Endothelial cell of umbilical vein (primary cell): ENCODE results near the gene LRAT. TPM values are rescaled to one million over a fixed set of nuclear protein-coding genes. Genes with fewer than 3 reads are reported as not detected.

ENCODE experiments used
- BruUV-seq: library from RNA; stranded (reverse); fragments of 400-500 nt; replicated peaks from 2 replicates; lab custom pipeline; 2021; lab: Mats Ljungman, UMichigan
- CTCF ChIA-PET: fragments of 300-600, 350-600 bp; sonication (Branson Sonifier 250); formaldehyde crosslinking; loops from one replicate; lab custom pipeline; 2021; ENCODE audit warnings: antibody characterized with exemption, inconsistent platforms; lab: Charles Lee
- POLR2A ChIA-PET: fragments of 300-600, 350-600 bp; sonication (Branson Sonifier 250); formaldehyde crosslinking; loops from one replicate; lab custom pipeline; 2021; ENCODE audit warnings: antibody characterized with exemption, inconsistent platforms; lab: Charles Lee
- DNase-seq: peaks from one replicate; pipeline ENCODE4 v3.0.0-alpha.2; 2011; ENCODE audit warnings: low read depth, low spot score
- FAIRE-seq: peaks from 2 replicates; lab custom pipeline; 2011; peaks lifted over from hg19 to GRCh38; lab: Jason Lieb, UNC
- H2AFZ ChIP-seq: 2 replicates; pipeline ENCODE4 v1.6.0; 2012; ENCODE audit warnings: low read depth, low read length, control low read depth, inconsistent platforms
- H3K27ac ChIP-seq: 2 replicates; pipeline ENCODE4 v1.5.1; 2011; ENCODE audit warnings: low read depth, mild to moderate bottlenecking, control low read depth, low read length, moderate library complexity; ENCODE audit not compliant: insufficient read depth
- H3K27me3 ChIP-seq, 2 experiments: 2 replicates each; pipeline versions ENCODE4 v1.6.0 to v1.6.1; 2011; ENCODE audit warnings: low read length in 2 of 2, mixed read lengths in 1 of 2; ENCODE audit not compliant: control insufficient read depth in 2 of 2, insufficient read depth in 2 of 2
- H3K36me3 ChIP-seq, 2 experiments: 2 replicates in 1 of 2; 3 replicates in 1 of 2; pipeline ENCODE4 v1.5.1; 2011; ENCODE audit warnings: low read length in 2 of 2, mild to moderate bottlenecking in 1 of 2, moderate library complexity in 1 of 2; ENCODE audit not compliant: control insufficient read depth in 2 of 2, insufficient read depth in 2 of 2; ENCODE audit errors: extremely low read depth in 1 of 2
- H3K4me1 ChIP-seq: 3 replicates; pipeline ENCODE4 v1.5.1; 2011; ENCODE audit warnings: mild to moderate bottlenecking, low read length; ENCODE audit not compliant: control insufficient read depth, insufficient read depth; ENCODE audit errors: extremely low read depth
- H3K4me2 ChIP-seq: 2 replicates; pipeline ENCODE4 v1.6.1; 2011; ENCODE audit warnings: low read length, control low read depth, mixed read lengths; ENCODE audit not compliant: insufficient read depth
- H3K4me3 ChIP-seq, 3 experiments: fragments of 200-600 bp in 1 of 3; sonication (generic), shearing (Covaris generic) in 1 of 3; replicated peaks in 1 of 3; 2 replicates each; pipeline ENCODE4 v1.5.1; 2011 to 2016; ENCODE audit warnings: control low read depth in 3 of 3, low read length in 3 of 3, mild to moderate bottlenecking in 2 of 3, inconsistent platforms in 1 of 3, low read depth in 1 of 3, moderate library complexity in 1 of 3; ENCODE audit not compliant: insufficient read depth in 1 of 3
- H3K79me2 ChIP-seq: 2 replicates; pipeline ENCODE4 v1.6.0; 2012; ENCODE audit warnings: low read length, inconsistent platforms; ENCODE audit not compliant: control insufficient read depth, insufficient read depth
- H3K9ac ChIP-seq: replicated peaks from 2 replicates; pipeline ENCODE3; 2011; ENCODE audit warnings: low read length, control low read depth; ENCODE audit not compliant: insufficient read depth; ENCODE audit errors: extremely low read depth
- H3K9me1 ChIP-seq: replicated peaks from 3 replicates; pipeline ENCODE4 v1.6.0; 2011; ENCODE audit warnings: mild to moderate bottlenecking, low read length; ENCODE audit not compliant: control insufficient read depth, insufficient read depth; ENCODE audit errors: extremely low read depth
- H3K9me3 ChIP-seq: replicated peaks from 2 replicates; pipeline ENCODE4 v1.5.1; 2012; ENCODE audit warnings: low read length, inconsistent platforms; ENCODE audit not compliant: control insufficient read depth, insufficient read depth
- H4K20me1 ChIP-seq: replicated peaks from 2 replicates; pipeline ENCODE3; 2011; ENCODE audit warnings: mild to moderate bottlenecking, low read length; ENCODE audit not compliant: control insufficient read depth, insufficient read depth; ENCODE audit errors: extremely low read depth
- EZH2 ChIP-seq: IDR thresholded peaks from 2 replicates; pipeline ENCODE4 v1.6.1; 2012; ENCODE audit warnings: borderline replicate concordance, low read depth, mild to moderate bottlenecking, moderate library complexity, low read length, inconsistent platforms; ENCODE audit not compliant: severe bottlenecking
- FOS ChIP-seq: IDR thresholded peaks from 2 replicates; pipeline ENCODE4 v1.6.1; 2011; ENCODE audit warnings: mild to moderate bottlenecking, low read length, moderate library complexity, borderline replicate concordance; ENCODE audit not compliant: insufficient read depth
- GATA2 ChIP-seq: IDR thresholded peaks from 2 replicates; pipeline ENCODE4 v1.7.0; 2011; ENCODE audit warnings: low read depth, mild to moderate bottlenecking, moderate library complexity, mixed read lengths, low read length; ENCODE audit not compliant: insufficient read length, insufficient read depth
- JUN ChIP-seq: IDR thresholded peaks from 2 replicates; pipeline ENCODE4 v1.6.1; 2011; ENCODE audit warnings: borderline replicate concordance, low read depth; ENCODE audit not compliant: insufficient read length, insufficient read depth
- MAX ChIP-seq: IDR thresholded peaks from 2 replicates; pipeline ENCODE4 v1.6.1; 2011; ENCODE audit not compliant: insufficient read depth, insufficient read length
- MYC ChIP-seq: IDR thresholded peaks from one replicate; pipeline ENCODE4 v1.6.1; 2011; ENCODE audit warnings: mild to moderate bottlenecking, low read depth, low read length
- POLR2A ChIP-seq: IDR thresholded peaks from 2 replicates; pipeline ENCODE4 v1.6.1; 2012; ENCODE audit warnings: low read depth, mild to moderate bottlenecking, control low read depth, low read length
- POLR2AphosphoS5 ChIP-seq: IDR thresholded peaks from 2 replicates; pipeline ENCODE4 v1.6.1; 2012; ENCODE audit warnings: low read depth, mild to moderate bottlenecking, control low read depth, low read length, moderate library complexity; ENCODE audit not compliant: insufficient read depth
- dilution Hi-C: fragments of 300-500 bp; cut with MboI; formaldehyde crosslinking; loops from one replicate; pipeline ENCODE4 v1.15.0; 2019; ENCODE audit warnings: low sequenced_read_pairs; ENCODE audit not compliant: extremely low pct_ligation_motif_present
- intact Hi-C: fragments of 100-400 bp; cut with micrococcal nuclease; formaldehyde crosslinking; loops from one replicate; pipeline ENCODE4 v1.10.0; 2022
- polyA plus RNA-seq, 4 experiments: library from polyadenylated mRNA; depleted of rRNA in 3 of 4; stranded (reverse) in 3 of 4; unstranded in 1 of 4; fragments of >200 nt; gene quantifications; 2 replicates each; pipeline versions ENCODE4 v1.2.1 to v1.2.3, GENCODE V29; 2011 to 2012; ENCODE audit warnings: missing spikeins in 1 of 4
- total RNA-seq: library from RNA; stranded (reverse); gene quantifications from 2 replicates; pipeline ENCODE4 v1.2.3, GENCODE V29; 2021
- TF ChIP-seq, protein P1 (sequence below), 2 donors: IDR thresholded peaks; 1 replicate in 1 of 2; 2 replicates in 1 of 2; pipeline ENCODE4 v1.5.1; 2011; ENCODE audit warnings: low read length in 2 of 2, mild to moderate bottlenecking in 2 of 2, moderate library complexity in 2 of 2, control low read depth in 1 of 2, inconsistent platforms in 1 of 2, low read depth in 1 of 2; ENCODE audit not compliant: insufficient read depth in 1 of 2; ENCODE audit errors: extremely low read depth in 1 of 2

The LRAT gene
- total and polyA plus RNA-seq, 2 donors (not counting 3 experiments of a cell fraction or from before 2014, with no cell fraction given), result not detected

DNA sequence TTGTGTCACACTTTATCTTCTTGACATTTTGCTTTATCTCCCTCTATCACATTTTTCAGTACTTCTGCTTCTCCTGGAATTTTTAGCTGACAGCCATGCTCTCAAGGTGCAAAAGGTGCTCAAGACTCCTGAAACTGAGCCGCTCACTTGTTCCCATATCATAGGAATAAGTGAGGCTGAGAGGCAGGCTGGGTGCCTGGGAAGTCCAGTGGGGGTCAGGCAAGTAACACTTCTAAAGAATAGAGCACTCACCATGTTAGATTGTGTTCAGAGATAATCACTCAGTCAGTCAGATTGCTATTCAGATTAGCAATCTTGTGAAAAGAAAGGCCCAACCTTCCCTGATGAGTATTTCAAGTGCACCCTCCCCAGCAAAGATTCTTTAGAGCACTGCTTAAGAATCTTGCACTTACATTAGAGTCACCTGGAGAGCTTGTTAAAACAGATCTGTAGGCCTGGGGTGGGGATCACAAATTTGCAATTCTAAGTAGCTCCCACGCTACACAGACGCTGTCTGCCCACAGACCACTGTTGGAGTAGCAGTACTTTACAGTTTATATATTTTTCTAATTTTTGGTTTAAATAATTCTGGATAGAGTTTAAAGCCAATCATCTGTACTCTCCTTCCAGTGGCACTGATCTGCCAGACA lies 23.1 kb upstream of the LRAT start:
- no TSS peak for BruUV-seq
- dilution Hi-C loops (no loop called here), intact Hi-C loops (no loop called here)
- no peaks in the 10 kb centered on the region for H4K20me1 ChIP-seq
- H3K4me3 ChIP-seq, result no peak overlapping the region
- H3K79me2 ChIP-seq, result no peaks in the 10 kb centered on the region
- ChIA-PET POLR2A (no interaction called here), CTCF (no interaction called here)
- H2AFZ ChIP-seq, result no peak overlapping the region
- H3K4me2 ChIP-seq, result no peak overlapping the region
- H3K27me3 ChIP-seq, result no peaks in the 10 kb centered on the region
- no peaks in the 10 kb centered on the region for H3K9me3 ChIP-seq
- H3K9ac ChIP-seq, result no peak overlapping the region
- H3K9me1 ChIP-seq, result no peaks in the 10 kb centered on the region
- H3K36me3 ChIP-seq, result no peaks in the 10 kb centered on the region
- FAIRE-seq (no peak), DNase-seq (no peak)
- H3K4me1 ChIP-seq, result no peaks in the 10 kb centered on the region
- no peak overlapping the region for H3K27ac ChIP-seq
- no peak for TF ChIP-seq FOS
- no peak for TF ChIP-seq POLR2AphosphoS5
- no peak for TF ChIP-seq JUN
- no peak for TF ChIP-seq EZH2
- TF ChIP-seq GATA2, result no peak
- TF ChIP-seq MYC, result no peak
- TF ChIP-seq, protein P1, sequence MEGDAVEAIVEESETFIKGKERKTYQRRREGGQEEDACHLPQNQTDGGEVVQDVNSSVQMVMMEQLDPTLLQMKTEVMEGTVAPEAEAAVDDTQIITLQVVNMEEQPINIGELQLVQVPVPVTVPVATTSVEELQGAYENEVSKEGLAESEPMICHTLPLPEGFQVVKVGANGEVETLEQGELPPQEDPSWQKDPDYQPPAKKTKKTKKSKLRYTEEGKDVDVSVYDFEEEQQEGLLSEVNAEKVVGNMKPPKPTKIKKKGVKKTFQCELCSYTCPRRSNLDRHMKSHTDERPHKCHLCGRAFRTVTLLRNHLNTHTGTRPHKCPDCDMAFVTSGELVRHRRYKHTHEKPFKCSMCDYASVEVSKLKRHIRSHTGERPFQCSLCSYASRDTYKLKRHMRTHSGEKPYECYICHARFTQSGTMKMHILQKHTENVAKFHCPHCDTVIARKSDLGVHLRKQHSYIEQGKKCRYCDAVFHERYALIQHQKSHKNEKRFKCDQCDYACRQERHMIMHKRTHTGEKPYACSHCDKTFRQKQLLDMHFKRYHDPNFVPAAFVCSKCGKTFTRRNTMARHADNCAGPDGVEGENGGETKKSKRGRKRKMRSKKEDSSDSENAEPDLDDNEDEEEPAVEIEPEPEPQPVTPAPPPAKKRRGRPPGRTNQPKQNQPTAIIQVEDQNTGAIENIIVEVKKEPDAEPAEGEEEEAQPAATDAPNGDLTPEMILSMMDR (IDR thresholded peaks at IDR 0.05; ENCODE audit: extremely low read depth in 1 of 2, insufficient read depth in 1 of 2, low read depth in 1 of 2, low read length in 2 of 2), result no peak
- TF ChIP-seq MAX, result no peak
- no peak for TF ChIP-seq POLR2A
